PFSK-1 (cell line): ENCODE data around the gene COL18A1.
A peak's percentile ranks its signal among the peaks of the same experiment; 100 is the strongest.

Experiments used
- FOXP2 ChIP-seq: optimal IDR thresholded peaks from 2 replicates; pipeline ENCODE3; 2011; ENCODE audit warnings: borderline replicate concordance, control low read depth, inconsistent platforms; ENCODE audit not compliant: insufficient read depth; ENCODE audit errors: extremely low read length, extremely low read depth
- POLR2AphosphoS5 ChIP-seq: IDR thresholded peaks from 2 replicates; pipeline ENCODE4 v1.6.1; 2012; ENCODE audit warnings: low read depth, mild to moderate bottlenecking, control low read depth, low read length, moderate library complexity
- REST ChIP-seq, 2 experiments: IDR thresholded peaks; 2 replicates each; pipeline versions ENCODE4 v1.6.1 to v1.8.0; 2011 to 2012; ENCODE audit warnings: low read depth in 2 of 2, low read length in 2 of 2, control low read depth in 1 of 2, inconsistent platforms in 1 of 2, mild to moderate bottlenecking in 1 of 2, moderate library complexity in 1 of 2; ENCODE audit not compliant: insufficient read depth in 1 of 2
- SIN3A ChIP-seq: IDR thresholded peaks from 2 replicates; pipeline ENCODE4 v1.6.1; 2012; ENCODE audit warnings: mild to moderate bottlenecking, low read length, moderate library complexity, borderline replicate concordance; ENCODE audit not compliant: insufficient read depth
- TAF1 ChIP-seq: IDR thresholded peaks from 2 replicates; pipeline ENCODE4 v1.6.1; 2012; ENCODE audit warnings: low read length, control low read depth, borderline replicate concordance; ENCODE audit not compliant: insufficient read depth

Gene COL18A1

DNA sequence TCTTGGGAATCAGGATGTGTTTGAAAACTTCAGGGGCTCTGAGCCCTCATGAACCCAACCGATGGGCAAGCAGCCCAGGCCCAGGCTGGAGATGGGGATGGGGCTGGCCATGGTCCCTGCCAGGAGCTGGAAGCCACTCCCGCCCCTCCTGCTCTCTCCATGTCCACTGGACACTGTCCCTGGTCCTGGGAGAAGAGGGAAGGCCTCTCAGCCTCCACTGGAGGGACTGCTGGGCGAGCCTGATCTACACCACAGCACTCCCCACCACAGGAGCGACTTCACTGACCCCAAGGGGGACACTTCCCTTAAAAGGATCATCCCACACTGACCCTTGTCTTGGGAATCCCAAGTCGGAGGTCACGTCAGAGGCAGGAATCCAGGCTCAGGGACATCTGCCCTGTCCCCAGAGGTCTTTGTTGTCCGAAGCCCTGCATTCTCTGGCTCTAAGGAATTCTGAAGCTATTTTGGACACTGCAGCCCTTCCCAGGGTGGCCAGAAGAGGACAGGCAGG is 16.9 kb upstream of the COL18A1 start:
- TF ChIP-seq POLR2AphosphoS5 (no peak), SIN3A (no peak), REST (IDR thresholded peaks at IDR 0.05; ENCODE audit: insufficient read depth in 1 of 2, low read depth in 2 of 2, low read length in 2 of 2) (peak; percentile 74 to 84)

GRCh38 chr21:45388611-45389296 is 16.2 kb upstream of the COL18A1 start:
- TF ChIP-seq FOXP2: no peak
- TF ChIP-seq TAF1: no peak
- TF ChIP-seq SIN3A: no peak
- no peak for TF ChIP-seq POLR2AphosphoS5
- no peak for TF ChIP-seq REST (IDR thresholded peaks at IDR 0.05; ENCODE audit: insufficient read depth in 1 of 2, low read depth in 2 of 2, low read length in 2 of 2)

GRCh38 chr21:45390121-45390751 is 14.7 kb upstream of the COL18A1 start:
- no peak for TF ChIP-seq FOXP2

GRCh38 chr21:45390831-45391742 is 13.9 kb upstream of the COL18A1 start:
- no peak for TF ChIP-seq SIN3A
- no peak for TF ChIP-seq TAF1
- no peak for TF ChIP-seq REST (IDR thresholded peaks at IDR 0.05; ENCODE audit: insufficient read depth in 1 of 2, low read depth in 2 of 2, low read length in 2 of 2)
- TF ChIP-seq FOXP2: no peak
- no peak for TF ChIP-seq POLR2AphosphoS5

GRCh38 chr21:45391743-45392572 is 13.0 kb upstream of the COL18A1 start:
- TF ChIP-seq FOXP2: no peak
- TF ChIP-seq REST (IDR thresholded peaks at IDR 0.05; ENCODE audit: insufficient read depth in 1 of 2, low read depth in 2 of 2, low read length in 2 of 2): no peak
